HG03135 (cell line): ENCODE measurements around the gene COMMD8.

Source experiments
- ATAC-seq: cut with Tn5 transposase; IDR thresholded peaks from one replicate; pipeline ENCODE4 v1.9.1; 2021; ENCODE audit warnings: mild to moderate bottlenecking, moderate library complexity; ENCODE audit not compliant: unreplicated experiment

The COMMD8 gene

GRCh38 chr4:47473141-47473750 lies 9.7 kb upstream of the COMMD8 start:
- no peak for ATAC-seq

- ATAC-seq, result no peak
Measured at GRCh38 chr4:47471591-47471990, 8.1 kb upstream of the COMMD8 start.

GRCh38 chr4:47471064-47471463 lies 7.6 kb upstream of the COMMD8 start:
- ATAC-seq, result no peak

GRCh38 chr4:47469951-47470350 lies 6.4 kb upstream of the COMMD8 start:
- no peak for ATAC-seq

GRCh38 chr4:47468706-47469365 lies 5.3 kb upstream of the COMMD8 start:
- no peak for ATAC-seq

GRCh38 chr4:47466056-47466785 lies 2.7 kb upstream of the COMMD8 start:
- ATAC-seq, result no peak

GRCh38 chr4:47465004-47465403 lies 1.5 kb upstream of the COMMD8 start:
- peak; percentile 44 for ATAC-seq

- peak; percentile 14 for ATAC-seq
Measured at GRCh38 chr4:47462799-47463234, 685 bp downstream of the COMMD8 start.

GRCh38 chr4:47451657-47452056 lies 11.8 kb downstream of the COMMD8 start:
- no peak for ATAC-seq

- ATAC-seq, result no peak
Measured at GRCh38 chr4:47444031-47444430, 19.5 kb downstream of the COMMD8 start.

- peak; percentile 68 for ATAC-seq
Measured at GRCh38 chr4:47442980-47443379, 20.5 kb downstream of the COMMD8 start.

GRCh38 chr4:47434931-47435330 lies 28.6 kb downstream of the COMMD8 start:
- ATAC-seq, result no peak

- ATAC-seq, result no peak
Measured at GRCh38 chr4:47432749-47433148, 30.8 kb downstream of the COMMD8 start.

- no peak for ATAC-seq
Measured at GRCh38 chr4:47427935-47428334, 35.6 kb downstream of the COMMD8 start.

- ATAC-seq, result no peak
Measured at GRCh38 chr4:47425628-47426027, 37.9 kb downstream of the COMMD8 start.

- ATAC-seq, result no peak
Measured at GRCh38 chr4:47419296-47419695, 44.2 kb downstream of the COMMD8 start.

- ATAC-seq, result no peak
Measured at GRCh38 chr4:47418147-47418546, 45.4 kb downstream of the COMMD8 start.

GRCh38 chr4:47415719-47416118 lies 47.8 kb downstream of the COMMD8 start:
- no peak for ATAC-seq

- no peak for ATAC-seq
Measured at GRCh38 chr4:47413521-47413920, 50.0 kb downstream of the COMMD8 start.

- ATAC-seq, result no peak
Measured at GRCh38 chr4:47410271-47410670, 53.2 kb downstream of the COMMD8 start.

GRCh38 chr4:47406408-47406807 lies 57.1 kb downstream of the COMMD8 start:
- no peak for ATAC-seq
